Heart left ventricle (tissue), 16 donors: ENCODE measurements around the gene AHDC1. TPM values are rescaled to one million over a fixed set of nuclear protein-coding genes. Genes with fewer than 3 reads are reported as not detected.

Experiments
- ATAC-seq, 4 donors: fragments of 200-7000 bp; cut with Tn5 transposase; one replicate each; pipeline ENCODE4 v1.9.1; 2020 to 2022; ENCODE audit warnings: moderate library complexity in 4 of 4, mild to moderate bottlenecking in 3 of 4, moderate number of reproducible peaks in 1 of 4
- DNase-seq, 5 donors: peaks; one replicate each; pipeline ENCODE4 v3.0.0-alpha.2; 2020
- H3K27ac ChIP-seq, 12 donors: fragments of 200-600 bp; sonication (generic) in 4 of 12; one replicate each; pipeline versions ENCODE4 v1.5.0 to v1.8.0; 2016 to 2022; ENCODE audit warnings: mild to moderate bottlenecking in 2 of 12
- H3K27me3 ChIP-seq, 9 donors: fragments of 200-600 bp; sonication (generic) in 2 of 9; one replicate each; pipeline versions ENCODE4 v1.5.1 to v1.8.0; 2016 to 2022; ENCODE audit warnings: mild to moderate bottlenecking in 3 of 9
- H3K36me3 ChIP-seq, 9 donors: fragments of 200-600 bp; sonication (generic) in 2 of 9; one replicate each; pipeline versions ENCODE4 v1.5.0 to v1.8.0; 2018 to 2022; ENCODE audit warnings: mild to moderate bottlenecking in 2 of 9
- H3K4me1 ChIP-seq, 12 donors: fragments of 200-600 bp; sonication (generic) in 4 of 12; one replicate each; pipeline versions ENCODE4 v1.5.0 to v1.8.0; 2016 to 2022; ENCODE audit warnings: mild to moderate bottlenecking in 3 of 12
- H3K4me3 ChIP-seq, 12 donors: fragments of 200-600 bp; sonication (generic) in 4 of 12; one replicate each; pipeline versions ENCODE4 v1.5.0 to v1.8.0; 2017 to 2022; ENCODE audit warnings: mild to moderate bottlenecking in 9 of 12, moderate library complexity in 4 of 12
- H3K9me3 ChIP-seq, 12 donors: fragments of 200-600 bp; sonication (generic) in 4 of 12; one replicate each; pipeline versions ENCODE4 v1.5.0 to v1.8.0; 2016 to 2022; ENCODE audit warnings: mild to moderate bottlenecking in 1 of 12
- CTCF ChIP-seq, 12 donors: fragments of 200-600 bp; sonication (generic) in 4 of 12; IDR thresholded peaks; one replicate each; pipeline versions ENCODE4 v1.5.0 to v1.8.0; 2018 to 2022; ENCODE audit warnings: antibody characterized with exemption in 12 of 12, mild to moderate bottlenecking in 5 of 12
- POLR2A ChIP-seq, 2 donors: fragments of 450-650 bp; IDR thresholded peaks; one replicate each; pipeline ENCODE4 v1.6.1; 2017; ENCODE audit warnings: antibody characterized with exemption in 2 of 2, mild to moderate bottlenecking in 2 of 2, moderate library complexity in 2 of 2
- WGBS, 4 donors: extraction: QIAGEN DNeasy Blood & Tissue Kit in 2 of 4; methylation state at CpG; one replicate each; pipeline versions ENCODE4 v1.1.5 to v1.1.7; 2013 to 2018; 5-methylcytosine and 5-hydroxymethylcytosine counted together
- intact Hi-C, 10 donors: fragments of 100-400 bp; cut with DNase I; formaldehyde crosslinking; loops; one replicate each; pipeline versions ENCODE4 v1.11.1 to v1.14.2; 2022
- polyA plus RNA-seq, 2 donors: library from polyadenylated mRNA; stranded (reverse); fragments of 200-250 nt; gene quantifications; one replicate each; pipeline ENCODE4 v1.2.3, GENCODE V29; 2013
- total RNA-seq, 9 donors: library from RNA; depleted of rRNA in 2 of 9; stranded (reverse); fragments of >200 nt in 2 of 9; fragmentation: NEBNext Ultra II Directional in 3 of 9; extraction: Animal tissue kit (Norgen Biotek cat#: 25700) in 3 of 9; gene quantifications; one replicate each; pipeline versions ENCODE4 v1.1.0 to v1.2.4, GENCODE V29; 2016 to 2023
- donor health status: ischemic (EF 13 %, LVEDD 7.1; RV severe dilation, severe dysfunction).
- donor health status: healthy with polysubstance abuse.
- donor health status: DM: no; HTN: yes; CAD: no.
- donor health status: DM: no; HTN: no; CAD: no.
- donor health status: ischemic (EF 25% LVEDD 6.9; RV normal size, moderate dysfunction).
- donor health status: ischemic (EF 25% LVEDD 5.7; RV mildly dilated, moderate dysfunction).
- donor health status: healthy.
- donor health status: DM: yes; HTN: yes; CAD: no.
- donor health status: ischemic (EF 35%, LVEDD 5.7; RV mildly dilated, moderate dysfunction).
- donor health status: nonischemic (EF 11% LVEDD 7.7; RV severe dilation, severe dysfunction).
- donor health status: DM: yes; HTN: yes; CAD: no.
- donor health status: PGD.
- donor health status: ischemic (EF 29% LVEDD 5.4; RV normal size, mild dysfunction).
- donor health status: nonischemic (EF 23%, LVEDD 6.1; RV moderate dilation, normal function).

The AHDC1 gene
- total and polyA plus RNA-seq, 11 donors, result 25.8 to 50.2 (median 42.1) TPM

DNA sequence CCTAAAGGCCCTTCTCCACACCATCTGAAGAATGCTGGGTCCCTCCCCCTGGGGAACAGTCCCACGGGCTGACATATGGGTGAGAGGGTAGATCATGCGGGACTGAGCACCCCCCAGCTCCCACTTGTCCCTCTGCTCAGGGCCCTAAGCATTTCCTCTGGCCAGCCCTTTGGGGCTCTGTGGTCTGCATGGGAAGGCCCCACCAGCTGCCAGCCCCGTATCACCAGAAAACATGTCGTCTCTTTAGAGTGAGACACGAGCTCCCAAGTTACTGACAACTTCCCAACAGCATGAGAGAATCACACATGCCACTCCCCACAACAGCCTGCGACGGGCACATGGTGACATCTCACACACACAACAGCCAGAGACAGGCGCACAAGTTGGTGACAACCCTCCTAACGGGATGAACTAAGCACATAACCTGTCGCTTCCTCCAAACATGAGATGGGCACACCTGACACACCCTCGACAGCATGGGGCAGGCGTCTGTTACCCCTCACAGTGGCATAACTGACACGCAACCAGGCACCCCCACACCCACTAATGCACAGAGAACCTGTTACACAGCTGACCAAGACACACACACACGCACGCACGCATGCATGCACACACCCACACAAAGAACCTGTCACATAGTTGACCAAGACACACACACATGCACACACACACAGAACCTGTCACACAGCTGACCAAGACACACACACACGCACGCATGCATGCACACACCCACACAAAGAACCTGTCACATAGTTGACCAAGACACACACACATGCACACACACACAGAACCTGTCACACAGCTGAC, 41.2 kb downstream of the AHDC1 start:
- Histone ChIP-seq H3K4me3 (peak overlapping the region in 3 of 12 donors; percentile 5 to 26 (median 7)), H3K27me3 (no peaks in the 10 kb centered on the region), H3K9me3 (no peaks in the 10 kb centered on the region), H3K27ac (peak overlapping the region; percentile 75 to 95 (median 92)), H3K36me3 (peaks cover 0 to 15% (median 9%) of the 10 kb centered on the region in 9 donors), H3K4me1 (peaks cover 16 to 95% (median 83%) of the 10 kb centered on the region in 12 donors)
- intact Hi-C loops, result loop anchor here in 2 of 10 donors (2.0 to 5.0 kb wide), 2 partner anchors 35 to 40 kb away; no protein-coding TSS in a partner anchor
- TF ChIP-seq POLR2A (IDR thresholded peaks at IDR 0.05) (no peak), CTCF (IDR thresholded peaks at IDR 0.05) (no peak)
- DNase-seq, result peak in 1 of 5 donors; percentile 50
- peak in 1 of 4 donors; percentile 2 for ATAC-seq
- 58 to 65% (median 62%) methylated on average over 17 to 18 of the region's 18 CpGs for WGBS, 4 donors

DNA sequence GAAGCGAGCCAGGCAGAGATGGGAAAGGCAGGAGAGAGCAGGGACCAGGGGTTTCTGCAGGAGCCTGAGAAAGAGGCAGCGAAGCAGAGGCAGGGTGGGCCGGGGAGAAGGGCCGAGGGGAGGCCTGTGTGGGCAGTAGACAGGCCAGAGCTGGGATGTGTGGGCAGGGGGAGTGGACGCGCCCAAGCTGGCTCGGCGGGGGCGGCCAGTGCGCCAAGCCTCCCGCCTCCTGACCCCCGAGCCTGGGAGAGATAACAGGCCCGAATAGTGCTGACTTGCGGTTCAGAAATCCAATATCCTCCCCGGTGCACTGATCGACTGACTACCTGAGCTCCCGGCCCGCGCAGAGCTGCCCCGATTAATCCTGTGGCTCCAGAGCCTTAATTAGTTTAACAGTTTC, 41.9 kb downstream of the AHDC1 start:
- Histone ChIP-seq H3K36me3 (peaks cover 0 to 19% (median 9%) of the 10 kb centered on the region in 9 donors), H3K27me3 (no peaks in the 10 kb centered on the region), H3K27ac (peak overlapping the region; percentile 20 to 95 (median 90)), H3K4me3 (peak overlapping the region in 5 of 12 donors; percentile 5 to 26 (median 17)), H3K4me1 (peaks cover 16 to 94% (median 82%) of the 10 kb centered on the region in 12 donors), H3K9me3 (no peaks in the 10 kb centered on the region)
- DNase-seq, result peak in 1 of 5 donors; percentile 31
- WGBS, 4 donors, result 39 to 55% (median 46%) methylated on average over 17 to 20 of the region's 20 CpGs
- intact Hi-C loops, result loop anchor here in 2 of 10 donors (2.0 to 5.0 kb wide), 2 partner anchors 35 to 41 kb away; no protein-coding TSS in a partner anchor
- no peak for TF ChIP-seq POLR2A (IDR thresholded peaks at IDR 0.05)
- no peak for TF ChIP-seq CTCF (IDR thresholded peaks at IDR 0.05)
- ATAC-seq, result no peak

- Histone ChIP-seq H3K27me3 (no peaks in the 10 kb centered on the region), H3K4me1 (peaks cover 19 to 94% (median 84%) of the 10 kb centered on the region in 12 donors), H3K9me3 (no peaks in the 10 kb centered on the region), H3K4me3 (peak overlapping the region in 4 of 12 donors; percentile 5 to 26 (median 16)), H3K27ac (peak overlapping the region; percentile 20 to 95 (median 90)), H3K36me3 (peaks cover 0 to 19% (median 9%) of the 10 kb centered on the region in 9 donors)
- intact Hi-C loops, result loop anchor here in 2 of 10 donors (2.0 to 5.0 kb wide), 2 partner anchors 36 to 39 kb away; no protein-coding TSS in a partner anchor
- DNase-seq (peak in 1 of 5 donors; percentile 41), ATAC-seq (no peak)
- TF ChIP-seq CTCF (IDR thresholded peaks at IDR 0.05), result no peak
- TF ChIP-seq POLR2A (IDR thresholded peaks at IDR 0.05), result no peak
- WGBS, 4 donors, result 22 to 35% (median 34%) methylated on average over 8 to 9 of the region's 9 CpGs
Measured at GRCh38 chr1:27561124-27561899, 42.6 kb downstream of the AHDC1 start.
